Suprapubic skin (tissue), 4 donors: ENCODE data around the gene MCMBP.

Experiments
- CTCF ChIP-seq, 2 donors: fragments of 200-600 bp in 1 of 2; fragments of 450-650 bp in 1 of 2; sonication (generic) in 1 of 2; IDR thresholded peaks; one replicate each; pipeline ENCODE4 v1.5.1; 2016 to 2019; ENCODE audit warnings: antibody characterized with exemption in 2 of 2, mild to moderate bottlenecking in 1 of 2, moderate library complexity in 1 of 2
- EP300 ChIP-seq: sonication (generic); formaldehyde crosslinking; IDR thresholded peaks from one replicate; pipeline ENCODE4 v1.6.1; 2017; ENCODE audit warnings: antibody characterized with exemption
- POLR2A ChIP-seq, 2 donors: fragments of 450-650 bp; IDR thresholded peaks; one replicate each; pipeline ENCODE4 v1.6.1; 2017; ENCODE audit warnings: antibody characterized with exemption in 2 of 2, mild to moderate bottlenecking in 2 of 2, moderate library complexity in 2 of 2
- POLR2AphosphoS5 ChIP-seq, 3 donors: sonication (generic); formaldehyde crosslinking; IDR thresholded peaks; one replicate each; pipeline ENCODE4 v1.6.1; 2017; ENCODE audit warnings: antibody characterized with exemption in 3 of 3

GRCh38 chr10:119834188-119834587, 38.5 kb downstream of the MCMBP start:
- TF ChIP-seq POLR2AphosphoS5 (IDR thresholded peaks at IDR 0.05): no peak
- TF ChIP-seq CTCF (IDR thresholded peaks at IDR 0.05): no peak
- TF ChIP-seq EP300: no peak
- no peak for TF ChIP-seq POLR2A (IDR thresholded peaks at IDR 0.05)
